Adrenal gland (tissue), 5 donors: ENCODE results near the gene TSPEAR.

Experiments
- CTCF ChIP-seq, 6 experiments: fragments of 450-650 bp in 4 of 6; fragments of 200-600 bp in 2 of 6; sonication (generic) in 1 of 6; IDR thresholded peaks; 1 replicate in 5 of 6; 2 replicates in 1 of 6; pipeline versions ENCODE4 v1.5.1 to v1.8.0; 2016 to 2021; ENCODE audit warnings: antibody characterized with exemption in 6 of 6, mild to moderate bottlenecking in 2 of 6, moderate library complexity in 1 of 6
- POLR2A ChIP-seq, 2 donors: fragments of 450-650 bp; IDR thresholded peaks; one replicate each; pipeline ENCODE4 v1.6.1; 2017; ENCODE audit warnings: antibody characterized with exemption in 2 of 2, mild to moderate bottlenecking in 2 of 2, moderate library complexity in 1 of 2
- donor health status: DM: no; HTN: no; CAD: no.

- TF ChIP-seq CTCF (IDR thresholded peaks at IDR 0.05): peak in 3 of 6 experiments; percentile 17 to 26 (median 19)
- TF ChIP-seq POLR2A (IDR thresholded peaks at IDR 0.05): no peak
These were observed 92.9 kb downstream of the TSPEAR start for GRCh38 chr21:44618504-44618903.
